Thymus (tissue), 11 donors: ENCODE data around the gene CHRNB4. TPM values are rescaled to one million over a fixed set of nuclear protein-coding genes. Genes with fewer than 3 reads are reported as not detected.

Source experiments
- DNase-seq, 9 donors: peaks; one replicate each; pipeline ENCODE4 v3.0.0-alpha.2; 2013; ENCODE audit warnings: low spot score in 9 of 9, low read depth in 6 of 9, missing footprints in 1 of 9
- H3K27ac ChIP-seq, 2 donors: one replicate each; pipeline ENCODE4 v1.5.1; 2013; ENCODE audit warnings: control low read depth in 1 of 2, low read depth in 1 of 2, low read length in 1 of 2, mild to moderate bottlenecking in 1 of 2, moderate library complexity in 1 of 2
- H3K27me3 ChIP-seq, 2 donors: one replicate each; pipeline ENCODE4 v1.5.1; 2013; ENCODE audit warnings: low read length in 1 of 2; ENCODE audit not compliant: control insufficient read depth in 2 of 2, insufficient read depth in 1 of 2
- H3K36me3 ChIP-seq, 2 donors: one replicate each; pipeline ENCODE4 v1.5.1; 2013; ENCODE audit warnings: low read length in 1 of 2, mild to moderate bottlenecking in 1 of 2, moderate library complexity in 1 of 2; ENCODE audit not compliant: control insufficient read depth in 2 of 2, insufficient read depth in 2 of 2
- H3K4me1 ChIP-seq, 2 donors: one replicate each; pipeline ENCODE4 v1.5.1; 2013; ENCODE audit warnings: low read length in 2 of 2; ENCODE audit not compliant: control insufficient read depth in 2 of 2, insufficient read depth in 2 of 2
- H3K4me3 ChIP-seq, 2 donors: one replicate each; pipeline ENCODE4 v1.5.1; 2013; ENCODE audit warnings: low read length in 2 of 2, control low read depth in 1 of 2, mild to moderate bottlenecking in 1 of 2
- H3K9me3 ChIP-seq, 2 donors: one replicate each; pipeline ENCODE4 v1.5.1; 2013; ENCODE audit warnings: low read length in 1 of 2, mild to moderate bottlenecking in 1 of 2; ENCODE audit not compliant: control insufficient read depth in 2 of 2, insufficient read depth in 1 of 2
- WGBS: extraction: QIAGEN DNeasy Blood & Tissue Kit; methylation state at CpG from one replicate; pipeline ENCODE4 v1.1.7; 2013; 5-methylcytosine and 5-hydroxymethylcytosine counted together
- polyA plus RNA-seq: library from polyadenylated mRNA; stranded (reverse); fragments of 200-250 nt; gene quantifications from one replicate; pipeline ENCODE4 v1.2.3, GENCODE V29; 2013
- total RNA-seq: library from RNA; stranded (reverse); fragments of 120-200 nt; gene quantifications from one replicate; pipeline ENCODE4 v1.2.4, GENCODE V29; 2013
- donor health status: healthy.

Gene CHRNB4
- total and polyA plus RNA-seq, 2 donors = 0.47 to 0.62 TPM

DNA sequence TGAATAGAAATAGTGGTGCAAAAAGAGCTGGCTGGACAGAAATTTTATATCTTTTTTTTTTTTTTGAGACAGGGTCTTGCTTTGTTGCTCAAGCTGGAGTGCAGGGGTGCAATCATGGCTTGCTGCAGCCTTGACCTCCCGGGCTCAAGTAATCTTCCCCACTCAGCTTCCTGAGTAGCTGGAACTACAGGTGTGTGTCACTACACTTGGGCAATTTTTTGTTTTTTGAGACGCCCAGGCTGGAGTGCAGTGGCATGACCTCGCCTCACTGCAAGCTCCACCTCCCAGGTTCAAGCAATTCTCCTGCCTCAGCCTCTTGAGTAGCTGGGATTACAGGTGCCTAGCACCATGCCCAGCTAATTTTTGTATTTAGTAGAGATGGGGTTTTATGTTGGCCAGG lies 42.7 kb downstream of the CHRNB4 start:
- H3K4me3 ChIP-seq = no peak overlapping the region
- no peak for DNase-seq
- WGBS = 94% methylated on average over 3 of the region's 3 CpGs

DNA sequence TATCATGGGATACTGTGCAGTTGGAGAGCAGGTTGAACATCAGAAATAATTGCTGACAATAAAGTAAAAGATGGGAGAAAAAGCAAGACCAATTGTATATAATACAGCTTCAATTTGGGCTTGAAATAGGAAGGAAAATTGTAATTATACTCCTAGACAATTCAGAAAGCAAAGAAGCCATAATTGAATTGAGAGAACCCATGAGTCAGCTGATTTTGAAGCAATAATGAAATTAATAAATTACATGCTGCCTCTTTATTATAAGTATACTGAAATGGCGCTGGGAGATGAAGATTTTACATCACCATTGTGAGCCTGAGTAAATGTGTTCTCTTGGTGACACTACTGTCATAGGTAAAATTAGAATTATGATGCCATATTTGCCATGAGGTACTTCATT lies 43.4 kb downstream of the CHRNB4 start:
- no peak overlapping the region for H3K4me3 ChIP-seq
- WGBS = 100% methylated on average over 1 of the region's 1 CpG
- no peaks in the 10 kb centered on the region for H3K27me3 ChIP-seq
- H3K9me3 ChIP-seq = no peaks in the 10 kb centered on the region
- H3K27ac ChIP-seq = no peak overlapping the region
- H3K4me1 ChIP-seq = no peaks in the 10 kb centered on the region
- no peak for DNase-seq
- H3K36me3 ChIP-seq = peaks cover 50 to 63% of the 10 kb centered on the region in 2 donors

More for the DNA sequence above, 42.7 kb downstream of the CHRNB4 start:
- H3K4me1 ChIP-seq = no peaks in the 10 kb centered on the region
- no peaks in the 10 kb centered on the region for H3K9me3 ChIP-seq
- H3K27ac ChIP-seq = no peak overlapping the region
- no peaks in the 10 kb centered on the region for H3K27me3 ChIP-seq
- peaks cover 56 to 70% of the 10 kb centered on the region in 2 donors for H3K36me3 ChIP-seq

DNA sequence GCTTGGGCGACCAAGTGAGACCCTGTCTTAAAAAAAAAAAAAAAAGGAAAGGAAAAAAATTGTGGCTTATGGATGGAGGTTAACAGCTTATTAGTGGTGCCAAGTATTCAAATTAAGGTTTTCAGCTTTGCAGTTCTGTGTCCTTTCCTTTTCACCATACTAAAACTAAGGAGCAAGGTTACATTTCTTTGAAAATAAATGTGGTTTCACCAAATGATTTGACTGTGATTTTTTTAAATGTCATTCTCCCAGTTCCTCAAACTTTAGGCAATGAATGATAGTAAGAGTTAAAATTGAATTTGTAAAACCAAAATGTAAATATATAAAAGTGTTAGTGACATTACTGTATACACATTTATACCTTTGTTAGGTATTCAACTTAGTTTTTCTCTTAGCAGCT lies 66.1 kb downstream of the CHRNB4 start:
- no peaks in the 10 kb centered on the region for H3K4me1 ChIP-seq
- no peaks in the 10 kb centered on the region for H3K36me3 ChIP-seq
- DNase-seq = no peak
- no peaks in the 10 kb centered on the region for H3K9me3 ChIP-seq
- no peak overlapping the region for H3K4me3 ChIP-seq
- no peak overlapping the region for H3K27ac ChIP-seq
- 100% methylated on average over 1 of the region's 1 CpG for WGBS
- no peaks in the 10 kb centered on the region for H3K27me3 ChIP-seq

Other genes starting within 250 kb of the CHRNB4 start
- 20.5 TPM for gene IREB2, start 203.0 kb downstream of the CHRNB4 start, total RNA-seq
- 20.6 TPM for gene IREB2, start 203.0 kb downstream of the CHRNB4 start, polyA plus RNA-seq
- gene HYKK, start 133.6 kb downstream of the CHRNB4 start, total RNA-seq = 2.2 TPM
- gene HYKK, start 133.6 kb downstream of the CHRNB4 start, polyA plus RNA-seq = 5.3 TPM
- 409 TPM for gene PSMA4, start 100.8 kb downstream of the CHRNB4 start, total RNA-seq
- gene PSMA4, start 100.8 kb downstream of the CHRNB4 start, polyA plus RNA-seq = 316 TPM
- 1.9 TPM for gene CHRNA5, start 75.7 kb downstream of the CHRNB4 start, total RNA-seq
- gene CHRNA5, start 75.7 kb downstream of the CHRNB4 start, polyA plus RNA-seq = 1.5 TPM
- 22.0 TPM for gene CHRNA3, start 20.2 kb downstream of the CHRNB4 start, total RNA-seq
- gene CHRNA3, start 20.2 kb downstream of the CHRNB4 start, polyA plus RNA-seq = 48.3 TPM
- 0.47 TPM for gene ADAMTS7, start 170.3 kb upstream of the CHRNB4 start, total RNA-seq
- 0.94 TPM for gene ADAMTS7, start 170.3 kb upstream of the CHRNB4 start, polyA plus RNA-seq
- 233 TPM for gene MORF4L1, start 231.7 kb upstream of the CHRNB4 start, total RNA-seq
- gene MORF4L1, start 231.7 kb upstream of the CHRNB4 start, polyA plus RNA-seq = 231 TPM